K562 (cell line): ENCODE results near the gene CPNE2. TPM values are rescaled to one million over a fixed set of nuclear protein-coding genes. Genes with fewer than 3 reads are reported as not detected.

ENCODE experiments used
- ATAC-seq: fragments of 200-7000 bp; cut with Tn5 transposase; 3 replicates; pipeline ENCODE4 v1.9.1; 2020; ENCODE audit warnings: moderate library complexity
- BruUV-seq: library from RNA; stranded (reverse); fragments of 400-500 nt; replicated peaks from 2 replicates; lab custom pipeline; 2021; lab: Mats Ljungman, UMichigan
- CTCF ChIA-PET: fragments of 300-600 bp; formaldehyde crosslinking; extraction: SDS; loops from one replicate; lab custom pipeline; 2021; ENCODE audit warnings: low intra/inter-chr PET ratio; lab: Yijun Ruan, JAX
- POLR2A ChIA-PET: fragments of 300-600, 350-650 bp; sonication (Branson Sonifier 250); formaldehyde crosslinking; extraction: SDS; loops from one replicate; lab custom pipeline; 2021; ENCODE audit warnings: antibody characterized with exemption, inconsistent platforms; lab: Yijun Ruan, JAX
- DNase-seq, 4 experiments: peaks; one replicate each; pipeline versions ENCODE4 v3.0.0 to v3.0.0-alpha.2; 2011 to 2018; ENCODE audit warnings: low spot score in 3 of 4, mixed read lengths in 3 of 4; ENCODE audit errors: extremely low read depth in 1 of 4
- FAIRE-seq: peaks from 2 replicates; lab custom pipeline; 2011; peaks lifted over from hg19 to GRCh38; lab: Jason Lieb, UNC
- H2AFZ ChIP-seq: 2 replicates; pipeline ENCODE4 v1.6.0; 2011; ENCODE audit warnings: low read depth, low read length, control low read depth, inconsistent platforms
- H3K27ac ChIP-seq: fragments of 200-600 bp; 3 replicates; pipeline ENCODE4 v1.8.0; 2011; ENCODE audit warnings: low read depth, mild to moderate bottlenecking, control low read depth, inconsistent platforms, low read length, moderate library complexity, mixed read lengths; ENCODE audit errors: extremely low read depth
- H3K27me3 ChIP-seq, 2 experiments: fragments of 300-600 bp in 1 of 2; 2 replicates in 1 of 2; 3 replicates in 1 of 2; pipeline versions ENCODE4 v1.6.0 to v1.8.0; 2011; ENCODE audit warnings: inconsistent platforms in 2 of 2, low read length in 2 of 2, mild to moderate bottlenecking in 1 of 2, mixed read lengths in 1 of 2, moderate library complexity in 1 of 2; ENCODE audit not compliant: control insufficient read depth in 2 of 2, insufficient read depth in 2 of 2
- H3K36me3 ChIP-seq: fragments of 300-600 bp; 3 replicates; pipeline ENCODE4 v1.8.0; 2011; ENCODE audit warnings: mild to moderate bottlenecking, low read length, inconsistent platforms; ENCODE audit not compliant: control insufficient read depth, insufficient read depth
- H3K4me1 ChIP-seq, 2 experiments: fragments of 200-600 bp in 1 of 2; replicated peaks in 1 of 2; 2 replicates in 1 of 2; 3 replicates in 1 of 2; pipeline versions ENCODE4 v1.5.1 to v1.8.0; 2011; ENCODE audit warnings: inconsistent platforms in 2 of 2, low read length in 2 of 2, mild to moderate bottlenecking in 1 of 2, mixed read lengths in 1 of 2, moderate library complexity in 1 of 2; ENCODE audit not compliant: control insufficient read depth in 2 of 2, insufficient read depth in 2 of 2
- H3K4me2 ChIP-seq: 2 replicates; pipeline ENCODE4 v1.6.1; 2011; ENCODE audit warnings: low read length, control low read depth, inconsistent platforms, mixed read lengths; ENCODE audit not compliant: insufficient read depth
- H3K4me3 ChIP-seq: fragments of 200-600 bp; sonication (generic), shearing (Covaris generic); 2 replicates; pipeline ENCODE4 v1.5.1; 2016; ENCODE audit warnings: control low read depth, inconsistent platforms
- H3K79me2 ChIP-seq: fragments of 200-600 bp; 3 replicates; pipeline ENCODE4 v1.8.0; 2011; ENCODE audit warnings: low read length, inconsistent platforms; ENCODE audit not compliant: control insufficient read depth, insufficient read depth
- H3K9ac ChIP-seq, 2 experiments: 2 replicates each; pipeline versions ENCODE4 v1.6.0 to v1.6.1; 2011; ENCODE audit warnings: low read depth in 2 of 2, low read length in 2 of 2, control low read depth in 1 of 2, inconsistent platforms in 1 of 2, mild to moderate bottlenecking in 1 of 2, mixed read lengths in 1 of 2; ENCODE audit not compliant: insufficient read depth in 1 of 2
- H3K9me1 ChIP-seq: one replicate; pipeline ENCODE4 v1.6.0; 2011; ENCODE audit warnings: inconsistent platforms, mild to moderate bottlenecking, low read length, moderate library complexity; ENCODE audit not compliant: control insufficient read depth, insufficient read depth
- H3K9me3 ChIP-seq: replicated peaks from 2 replicates; pipeline ENCODE4 v1.5.1; 2011; ENCODE audit warnings: low read depth, low read length, inconsistent platforms; ENCODE audit not compliant: control insufficient read depth, insufficient read depth
- H4K20me1 ChIP-seq: replicated peaks from 2 replicates; pipeline ENCODE4 v1.6.1; 2011; ENCODE audit warnings: low read length, inconsistent platforms, mixed read lengths; ENCODE audit not compliant: control insufficient read depth, insufficient read depth
- ARNT ChIP-seq, 2 experiments: fragments of 450-650 bp; IDR thresholded peaks; 2 replicates each; pipeline ENCODE4 v1.6.1; 2016; ENCODE audit warnings: mild to moderate bottlenecking in 1 of 2
- CBX5 ChIP-seq: IDR thresholded peaks from 2 replicates; pipeline ENCODE4 v1.6.1; 2014; ENCODE audit warnings: low read depth, borderline replicate concordance
- CREBBP ChIP-seq: IDR thresholded peaks from one replicate; pipeline ENCODE4 v1.6.1; 2012; ENCODE audit warnings: low read depth, mild to moderate bottlenecking, control low read depth, inconsistent platforms, low read length
- ESRRA ChIP-seq: fragments of 450-650 bp; IDR thresholded peaks from 2 replicates; pipeline ENCODE4 v1.6.1; 2014; ENCODE audit warnings: low read depth, mild to moderate bottlenecking, moderate library complexity, borderline replicate concordance
- EWSR1 ChIP-seq: fragments of 450-650 bp; IDR thresholded peaks from 2 replicates; pipeline ENCODE4 v1.6.1; 2018; ENCODE audit warnings: borderline replicate concordance, mild to moderate bottlenecking, low read depth, moderate library complexity; ENCODE audit not compliant: partially characterized antibody
- HDAC8 ChIP-seq: fragments of 450-650 bp; IDR thresholded peaks from 2 replicates; pipeline ENCODE4 v1.6.1; 2016; ENCODE audit warnings: mild to moderate bottlenecking, missing genetic modification characterization, moderate library complexity, missing compliant biosample characterization
- IRF2 ChIP-seq: sonication (generic); formaldehyde crosslinking; IDR thresholded peaks from 2 replicates; pipeline ENCODE4 v1.8.1; 2022; ENCODE audit warnings: mild to moderate bottlenecking, missing genetic modification reagents
- KLF1 ChIP-seq: fragments of 450-650 bp; IDR thresholded peaks from 2 replicates; pipeline ENCODE4 v1.6.1; 2016; ENCODE audit warnings: missing genetic modification characterization, missing compliant biosample characterization
- MAZ ChIP-seq, 2 experiments: fragments of 450-650 bp in 1 of 2; sonication (generic) in 1 of 2; formaldehyde crosslinking; IDR thresholded peaks in 1 of 2; conservative IDR thresholded peaks in 1 of 2; 2 replicates each; pipeline versions ENCODE4 v1.4.0 to v1.5.0; 2020; ENCODE audit warnings: mild to moderate bottlenecking in 1 of 2, missing genetic modification reagents in 1 of 2
- MEIS2 ChIP-seq: fragments of 450-650 bp; IDR thresholded peaks from 2 replicates; pipeline ENCODE4 v1.6.1; 2014; ENCODE audit warnings: mild to moderate bottlenecking; ENCODE audit not compliant: partially characterized antibody
- NCOA6 ChIP-seq: fragments of 450-650 bp; IDR thresholded peaks from 2 replicates; pipeline ENCODE4 v1.6.1; 2017; ENCODE audit warnings: mild to moderate bottlenecking
- NEUROD1 ChIP-seq: fragments of 150-350 bp; IDR thresholded peaks from 2 replicates; pipeline ENCODE4 v1.6.1; 2014; ENCODE audit warnings: borderline replicate concordance, low read length, low read depth; ENCODE audit not compliant: partially characterized antibody
- NR2F6 ChIP-seq: fragments of 450-650 bp; formaldehyde crosslinking; IDR thresholded peaks from 2 replicates; pipeline ENCODE4 v1.4.0; 2020; ENCODE audit warnings: mild to moderate bottlenecking
- POLR2H ChIP-seq: IDR thresholded peaks from 2 replicates; pipeline ENCODE4 v1.6.1; 2016; ENCODE audit warnings: missing genetic modification characterization, low read depth, mild to moderate bottlenecking, control low read depth, missing compliant biosample characterization, moderate library complexity
- POLR3A ChIP-seq: IDR thresholded peaks from 2 replicates; pipeline ENCODE4 v1.6.1; 2011; ENCODE audit warnings: borderline replicate concordance, mild to moderate bottlenecking, moderate library complexity; ENCODE audit not compliant: insufficient read length, insufficient read depth; ENCODE audit errors: extremely low read depth
- TCF7 ChIP-seq: sonication (generic); IDR thresholded peaks from 2 replicates; pipeline ENCODE4 v1.6.1; 2016; ENCODE audit warnings: antibody characterized with exemption, borderline replicate concordance
- TFAM ChIP-seq: fragments of 250-450 bp; sonication (Bioruptor Pico); conservative IDR thresholded peaks from 2 replicates; pipeline ENCODE4 v1.5.0; 2021; ENCODE audit warnings: mild to moderate bottlenecking, moderate library complexity
- WGBS: fragments of 100-300 bp; shearing (Covaris generic); methylation state at CpG from one replicate; pipeline ENCODE4 v1.1.6; 2016; ENCODE audit warnings: low coverage, mixed read lengths; ENCODE audit not compliant: insufficient coverage; ENCODE audit errors: missing lambda C conversion rate; 5-methylcytosine and 5-hydroxymethylcytosine counted together
- in situ Hi-C: fragments of 300-500 bp; cut with MboI; formaldehyde crosslinking; loops from 4 replicates; pipeline ENCODE4 v1.15.0; 2018; ENCODE audit warnings: inconsistent platforms, mixed read lengths
- intact Hi-C: fragments of 100-400 bp; cut with micrococcal nuclease; formaldehyde crosslinking; loops from 2 replicates; pipeline ENCODE4 v1.14.2; 2022
- polyA plus RNA-seq, 8 experiments: library from polyadenylated mRNA; depleted of rRNA in 4 of 8; stranded (reverse) in 5 of 8; unstranded in 3 of 8; fragments of >200 nt; fragmentation: Nextera tagmentation in 2 of 8; fragmentation: Illumina TruSeq in 1 of 8; extraction: Ambion mirVana in 2 of 8; extraction: Trizol in 1 of 8; gene quantifications; 2 replicates each; pipeline versions ENCODE4 v1.2.1 to v1.2.3, GENCODE V29; 2011 to 2014; ENCODE audit warnings: inconsistent platforms in 1 of 8, missing spikeins in 1 of 8
- total RNA-seq, 7 experiments: library from RNA; depleted of rRNA in 6 of 7; stranded (reverse); fragments of >200 nt in 6 of 7; fragmentation: Illumina TruSeq in 2 of 7; extraction: Trizol in 2 of 7; gene quantifications; 2 replicates each; pipeline versions ENCODE4 v1.2.1 to v1.2.3, GENCODE V29; 2011 to 2021; ENCODE audit warnings: low replicate concordance in 1 of 7
- TF ChIP-seq, protein P1 (sequence below): sonication (generic); formaldehyde crosslinking; IDR thresholded peaks from 2 replicates; pipeline ENCODE4 v1.8.0; 2022; ENCODE audit warnings: mild to moderate bottlenecking, low read depth, missing genetic modification reagents
- TF ChIP-seq, protein P2 (sequence below): sonication (generic); formaldehyde crosslinking; IDR thresholded peaks from 2 replicates; pipeline ENCODE4 v1.8.1; 2022; ENCODE audit warnings: missing genetic modification reagents
- TF ChIP-seq, protein P3 (sequence below): fragments of 450-650 bp; IDR thresholded peaks from 2 replicates; pipeline ENCODE4 v1.6.1; 2016

The CPNE2 gene
- total and polyA plus RNA-seq, 9 of the 15 experiments (the other 6 are each of a cell fraction or from before 2014, with no cell fraction given), result 3.0 to 13.9 (median 8.6) TPM

DNA sequence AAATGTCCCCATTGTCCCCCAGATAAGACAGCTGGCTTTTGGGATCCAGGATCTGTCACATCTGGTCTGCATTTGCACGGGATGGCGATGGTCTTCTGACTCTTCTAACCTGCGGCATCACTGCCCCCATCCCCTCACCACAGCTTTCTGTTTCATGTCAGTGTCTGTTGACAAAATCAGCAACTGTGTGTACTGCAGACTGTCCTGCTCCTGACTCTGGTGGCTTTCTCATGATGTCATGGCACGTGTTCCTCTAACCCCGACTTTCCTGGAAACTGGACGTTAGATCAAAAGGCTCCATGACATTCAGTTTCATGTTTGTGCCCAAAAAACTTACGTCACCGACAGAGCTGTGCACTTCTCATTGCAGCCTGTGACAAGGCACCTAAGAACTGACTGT is 30.1 kb upstream of the CPNE2 start:
- Histone ChIP-seq H3K36me3 (no peaks in the 10 kb centered on the region), H3K27me3 (peaks cover 7 to 18% of the 10 kb centered on the region in 2 experiments; a peak in 4 of 5 replicates), H2AFZ (peak overlapping the region; percentile 77), H3K9me1 (no peaks in the 10 kb centered on the region), H3K9me3 (no peaks in the 10 kb centered on the region), H3K4me3 (no peak overlapping the region), H3K4me2 (peak overlapping the region; percentile 57), H4K20me1 (no peaks in the 10 kb centered on the region; the same call in 1 of the 2 replicates), H3K4me1 (peaks cover 29 to 33% of the 10 kb centered on the region in 2 experiments), H3K27ac (peak overlapping the region; percentile 34; the same call in 1 of the 3 replicates), H3K79me2 (no peaks in the 10 kb centered on the region), H3K9ac (peak overlapping the region in 1 of 2 experiments; percentile 76; a peak in 1 of 4 replicates)
- WGBS, result 4% methylated on average over 8 of the region's 8 CpGs
- FAIRE-seq (peak; percentile 87), DNase-seq (peak; percentile 33 to 83 (median 50)), ATAC-seq (peak; percentile 77)
- intact Hi-C loops (no loop called here), in situ Hi-C loops (no loop called here)
- ChIA-PET CTCF (no interaction called here), POLR2A (interaction anchor here (2.6 kb wide), 1 partner anchor 10 kb away, joined by 12 read pairs; no protein-coding TSS in a partner anchor)
- BruUV-seq, result no TSS peak
- TF ChIP-seq HDAC8 (tag) (no peak), CREBBP (no peak), TCF7 (peak; percentile 87; the same call in 1 of the 2 replicates), ESRRA (no peak), EWSR1 (no peak), NR2F6 (no peak), TFAM (CRISPR knock-in tag) (no peak), ARNT (IDR thresholded peaks at IDR 0.05) (peak in 1 of 2 experiments; percentile 28; a peak in 1 of 4 replicates), IRF2 (no peak), MEIS2 (peak; percentile 55), MAZ (CRISPR knock-in tag; conservative IDR thresholded peaks at IDR 0.05 in 1 of 2, IDR thresholded peaks at IDR 0.05 in 1 of 2) (0 out of 4 replicates have a peak, but pooled peaks of 1 of the 2 experiments have one; percentile 41), POLR2H (tag) (no peak), KLF1 (no peak), POLR3A (no peak), NEUROD1 (no peak), CBX5 (no peak), NCOA6 (no peak)
- TF ChIP-seq, protein P1, sequence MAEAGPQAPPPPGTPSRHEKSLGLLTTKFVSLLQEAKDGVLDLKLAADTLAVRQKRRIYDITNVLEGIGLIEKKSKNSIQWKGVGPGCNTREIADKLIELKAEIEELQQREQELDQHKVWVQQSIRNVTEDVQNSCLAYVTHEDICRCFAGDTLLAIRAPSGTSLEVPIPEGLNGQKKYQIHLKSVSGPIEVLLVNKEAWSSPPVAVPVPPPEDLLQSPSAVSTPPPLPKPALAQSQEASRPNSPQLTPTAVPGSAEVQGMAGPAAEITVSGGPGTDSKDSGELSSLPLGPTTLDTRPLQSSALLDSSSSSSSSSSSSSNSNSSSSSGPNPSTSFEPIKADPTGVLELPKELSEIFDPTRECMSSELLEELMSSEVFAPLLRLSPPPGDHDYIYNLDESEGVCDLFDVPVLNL, result no peak
- TF ChIP-seq, protein P2, sequence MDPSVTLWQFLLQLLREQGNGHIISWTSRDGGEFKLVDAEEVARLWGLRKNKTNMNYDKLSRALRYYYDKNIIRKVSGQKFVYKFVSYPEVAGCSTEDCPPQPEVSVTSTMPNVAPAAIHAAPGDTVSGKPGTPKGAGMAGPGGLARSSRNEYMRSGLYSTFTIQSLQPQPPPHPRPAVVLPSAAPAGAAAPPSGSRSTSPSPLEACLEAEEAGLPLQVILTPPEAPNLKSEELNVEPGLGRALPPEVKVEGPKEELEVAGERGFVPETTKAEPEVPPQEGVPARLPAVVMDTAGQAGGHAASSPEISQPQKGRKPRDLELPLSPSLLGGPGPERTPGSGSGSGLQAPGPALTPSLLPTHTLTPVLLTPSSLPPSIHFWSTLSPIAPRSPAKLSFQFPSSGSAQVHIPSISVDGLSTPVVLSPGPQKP, result no peak
- TF ChIP-seq, protein P3, sequence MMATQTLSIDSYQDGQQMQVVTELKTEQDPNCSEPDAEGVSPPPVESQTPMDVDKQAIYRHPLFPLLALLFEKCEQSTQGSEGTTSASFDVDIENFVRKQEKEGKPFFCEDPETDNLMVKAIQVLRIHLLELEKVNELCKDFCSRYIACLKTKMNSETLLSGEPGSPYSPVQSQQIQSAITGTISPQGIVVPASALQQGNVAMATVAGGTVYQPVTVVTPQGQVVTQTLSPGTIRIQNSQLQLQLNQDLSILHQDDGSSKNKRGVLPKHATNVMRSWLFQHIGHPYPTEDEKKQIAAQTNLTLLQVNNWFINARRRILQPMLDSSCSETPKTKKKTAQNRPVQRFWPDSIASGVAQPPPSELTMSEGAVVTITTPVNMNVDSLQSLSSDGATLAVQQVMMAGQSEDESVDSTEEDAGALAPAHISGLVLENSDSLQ, result peak; percentile 67
